NOMO-1 treated with DMSO at 0.1 percent for 48 hours (cell line): ENCODE measurements around the gene CACNA1E.
"Not testable (repeated sequence)": the region's sequence is repeated elsewhere in the genome, so short reads cannot be mapped to it uniquely, and the experiment has no call there.

Experiments used
- DNase-seq: peaks from one replicate; lab custom pipeline; 2025; ENCODE audit not compliant: unreplicated experiment; lab: John Stamatoyannopoulos, UW

The CACNA1E gene

GRCh38 chr1:181514298-181515290 is 31.3 kb downstream of the CACNA1E start:
- peak; percentile 34 for DNase-seq

GRCh38 chr1:181516706-181517105 is 33.4 kb downstream of the CACNA1E start:
- DNase-seq, result no peak

DNA sequence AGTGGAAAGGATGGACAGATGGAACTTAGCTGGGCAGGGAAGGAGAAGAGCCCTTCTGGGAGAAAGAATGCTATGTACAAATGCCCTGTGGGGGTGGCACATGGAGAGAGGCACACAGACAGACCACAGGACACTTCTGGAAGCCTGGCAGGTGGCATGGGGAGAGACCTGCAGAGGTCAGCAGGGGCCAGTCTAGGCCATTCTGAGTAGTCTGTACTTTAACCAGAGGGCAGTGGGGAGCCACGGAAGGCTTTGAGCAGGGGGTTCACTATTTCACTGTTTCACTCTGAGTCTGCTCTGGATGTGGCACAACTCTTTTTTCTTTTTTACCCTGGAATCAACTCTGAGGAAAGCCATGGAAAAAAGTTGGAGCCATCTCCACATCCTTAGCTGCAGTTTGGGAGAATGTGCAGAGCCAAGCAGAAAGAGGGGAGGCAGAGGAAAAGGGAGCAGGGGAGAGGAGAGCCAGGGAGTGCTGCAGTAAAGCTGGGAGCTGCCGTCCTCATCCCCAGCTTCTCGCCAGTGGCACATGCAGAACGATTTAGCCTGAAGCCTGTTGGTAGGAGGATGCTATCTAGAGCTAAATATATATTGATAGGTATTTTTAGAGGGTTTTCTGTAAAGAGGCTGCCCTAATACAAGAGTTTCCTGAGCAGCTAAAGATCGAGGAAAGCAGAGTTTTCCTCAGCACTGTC is 34.0 kb downstream of the CACNA1E start:
- no peak for DNase-seq

DNA sequence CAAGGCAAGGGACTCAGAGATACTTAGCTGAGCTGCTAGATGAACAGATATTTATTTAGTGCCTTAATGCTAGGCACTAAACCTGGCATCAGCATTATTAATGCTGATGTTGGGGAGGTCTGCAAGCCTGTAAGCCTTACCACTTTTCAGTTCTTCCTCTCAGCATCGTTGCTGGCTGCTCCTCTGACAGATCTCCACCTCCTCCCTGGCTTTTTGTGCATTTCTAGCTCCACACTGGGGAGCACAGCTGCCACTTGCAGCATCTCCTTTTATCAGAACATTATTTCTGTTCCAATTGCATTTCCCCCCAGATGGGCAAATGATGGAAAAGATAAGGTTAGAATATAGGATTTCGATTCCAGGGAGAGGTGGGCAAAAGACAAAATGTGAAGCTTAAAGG is 34.8 kb downstream of the CACNA1E start:
- DNase-seq, result no peak

GRCh38 chr1:181522864-181523263 is 39.5 kb downstream of the CACNA1E start:
- no peak for DNase-seq

DNA sequence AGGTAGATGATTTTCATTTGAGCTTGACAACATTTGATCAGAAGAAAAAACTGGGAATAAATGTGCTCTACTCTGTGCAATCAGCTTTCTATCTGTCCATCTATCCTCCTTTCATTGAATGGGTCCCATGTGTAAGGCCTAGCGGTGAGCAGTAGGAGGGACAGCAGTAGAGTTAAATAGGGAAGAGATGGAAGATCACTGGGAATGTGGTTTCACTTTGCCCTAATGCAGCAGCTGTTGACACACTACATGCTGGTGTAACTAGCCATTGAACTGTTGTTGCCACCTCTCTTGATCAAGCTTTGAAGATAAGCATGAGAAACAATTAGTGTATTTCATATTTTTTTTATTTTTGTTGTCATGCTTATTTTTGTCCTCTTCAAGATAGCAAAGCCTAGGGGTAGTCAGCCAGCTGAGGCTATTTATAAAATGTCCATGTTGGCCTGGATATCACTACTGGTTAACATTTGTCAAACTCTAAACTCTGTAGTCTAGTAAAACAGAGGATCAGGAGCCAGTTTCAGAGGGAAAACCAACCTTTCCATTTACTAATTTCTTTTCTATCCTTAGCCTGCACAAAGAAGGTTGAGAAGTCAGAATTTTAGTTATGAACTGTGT is 41.9 kb downstream of the CACNA1E start:
- no peak for DNase-seq

DNA sequence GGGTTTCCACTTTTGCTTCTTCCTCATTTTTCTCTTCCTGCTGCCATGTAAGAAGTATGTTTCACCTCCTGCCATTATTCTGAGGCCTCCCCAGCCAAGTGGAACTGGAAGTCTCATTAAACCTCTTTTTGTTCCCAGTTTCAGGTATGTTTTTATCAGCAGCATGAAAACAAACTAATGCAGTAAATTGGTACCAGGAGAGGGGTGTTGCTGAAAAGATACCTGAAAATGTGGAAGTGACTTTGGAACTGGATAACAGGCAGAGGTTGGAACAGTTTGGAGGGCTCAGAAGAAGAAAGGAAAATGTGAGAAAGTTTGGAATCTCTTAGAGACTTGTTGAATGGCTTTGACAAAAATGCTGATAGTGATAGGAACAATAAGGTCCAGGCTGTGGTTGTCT is 44.9 kb downstream of the CACNA1E start:
- DNase-seq, result not testable (repeated sequence)

- no peak for DNase-seq
Observed at GRCh38 chr1:181531441-181531840, 48.1 kb downstream of the CACNA1E start.

DNA sequence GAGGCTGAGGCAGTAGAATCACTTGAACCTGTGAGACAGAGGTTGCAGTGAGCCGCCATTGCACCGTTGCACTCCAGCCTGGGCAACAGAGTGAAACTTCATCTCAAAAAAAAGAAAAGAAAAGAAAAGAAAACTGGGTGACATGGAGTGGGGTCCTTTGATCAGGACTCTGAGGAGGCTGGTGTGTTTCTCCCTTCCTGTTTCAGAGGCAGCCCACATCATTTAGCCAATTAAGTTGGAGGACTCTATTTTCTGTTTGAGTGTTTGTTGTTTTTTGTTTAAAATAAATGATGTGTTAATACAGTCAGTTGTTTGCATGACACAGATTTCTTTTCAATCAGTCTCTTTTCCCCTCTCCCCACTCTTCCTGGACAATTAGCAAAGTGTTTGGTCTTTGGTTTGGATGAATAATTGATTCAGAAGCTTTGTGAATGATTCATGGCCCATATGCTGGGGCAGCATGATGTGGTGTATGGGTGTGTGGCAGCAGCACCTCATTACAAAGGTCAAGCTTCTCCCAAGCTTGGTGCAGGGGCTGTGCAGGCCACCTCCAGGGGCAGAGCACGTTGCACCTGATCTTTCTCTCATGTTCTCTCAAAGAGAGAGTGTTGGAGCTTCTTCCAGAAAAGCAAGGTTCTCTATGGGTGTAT is 48.8 kb downstream of the CACNA1E start:
- no peak for DNase-seq

- DNase-seq, result no peak
Observed at GRCh38 chr1:181538836-181539235, 55.5 kb downstream of the CACNA1E start.

DNA sequence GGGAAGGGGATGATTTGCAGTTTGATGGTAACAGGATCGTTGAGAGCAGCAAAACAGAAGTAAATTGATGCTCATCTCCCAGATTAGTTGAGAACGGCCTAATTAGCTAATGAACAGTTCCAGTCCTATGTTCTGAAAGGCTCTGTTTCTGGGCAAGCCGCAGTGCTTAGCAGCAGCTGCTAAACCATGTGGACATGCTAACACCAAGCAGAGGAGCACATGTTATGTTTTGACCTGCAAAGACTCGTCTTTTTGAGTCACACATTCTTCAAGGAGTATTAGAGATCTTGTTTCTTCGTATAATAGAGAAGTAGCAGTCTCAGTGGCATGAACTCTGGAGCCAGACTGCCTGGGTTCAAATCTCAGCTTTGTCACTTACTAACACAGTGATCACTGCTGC is 58.1 kb downstream of the CACNA1E start:
- no peak for DNase-seq

DNA sequence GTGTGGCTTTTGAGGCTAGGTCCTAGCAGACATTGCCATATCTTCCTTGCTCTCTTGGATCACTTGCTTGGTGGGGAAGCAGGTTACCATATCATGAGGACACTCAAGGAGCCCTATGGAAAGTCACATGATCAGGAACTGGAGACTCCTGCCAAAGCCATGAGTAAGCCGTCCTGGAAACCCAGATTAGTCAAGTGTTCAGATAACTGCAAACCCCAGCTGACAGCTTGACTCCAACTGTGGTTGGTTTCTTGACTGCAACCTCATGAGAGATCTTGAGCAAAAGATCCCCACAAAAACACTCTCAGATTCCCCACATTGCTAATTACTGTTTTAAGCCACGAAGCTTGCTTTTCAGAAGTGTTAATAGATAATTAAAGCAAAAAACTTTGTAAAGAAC is 58.6 kb downstream of the CACNA1E start:
- DNase-seq, result no peak

DNA sequence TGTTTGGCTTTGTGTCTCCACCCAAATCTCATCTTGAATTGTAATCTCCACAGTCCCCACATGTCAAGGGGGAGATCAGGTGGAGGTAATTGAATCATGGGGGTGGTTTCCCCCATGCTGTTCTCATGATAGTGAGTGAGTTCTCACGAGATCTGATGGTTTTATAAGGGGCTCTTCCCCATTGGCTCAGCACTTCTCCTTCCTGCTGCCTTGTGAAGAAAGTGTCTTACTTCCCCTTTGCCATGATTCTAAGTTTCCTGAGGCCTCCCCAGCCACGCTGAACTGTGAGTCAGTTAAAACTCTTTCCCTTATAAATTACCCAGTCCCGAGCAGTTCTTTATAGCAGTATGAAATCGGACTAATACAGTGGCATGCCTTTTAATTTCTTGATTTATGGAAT is 59.1 kb downstream of the CACNA1E start:
- peak; percentile 77 for DNase-seq

DNA sequence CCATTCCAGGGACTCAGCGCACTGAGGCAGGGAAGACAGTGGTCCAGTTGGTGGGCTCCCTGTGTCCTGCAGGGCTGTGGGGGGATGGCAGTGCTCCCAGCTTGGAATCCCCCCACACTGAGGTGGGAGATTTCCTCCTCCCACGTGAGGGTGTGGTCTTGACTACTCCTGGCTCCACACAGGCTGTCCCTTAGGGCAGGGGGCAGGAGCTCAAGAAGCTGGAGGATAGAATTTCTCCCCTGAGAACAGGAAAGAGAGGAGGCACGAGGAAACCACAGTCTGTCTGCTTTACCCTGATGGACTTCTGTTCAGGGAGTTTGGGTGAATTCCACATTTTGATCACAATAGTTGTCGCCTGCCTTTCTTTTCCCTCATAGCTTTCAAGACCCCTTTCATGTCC is 62.1 kb downstream of the CACNA1E start:
- DNase-seq, result no peak

DNA sequence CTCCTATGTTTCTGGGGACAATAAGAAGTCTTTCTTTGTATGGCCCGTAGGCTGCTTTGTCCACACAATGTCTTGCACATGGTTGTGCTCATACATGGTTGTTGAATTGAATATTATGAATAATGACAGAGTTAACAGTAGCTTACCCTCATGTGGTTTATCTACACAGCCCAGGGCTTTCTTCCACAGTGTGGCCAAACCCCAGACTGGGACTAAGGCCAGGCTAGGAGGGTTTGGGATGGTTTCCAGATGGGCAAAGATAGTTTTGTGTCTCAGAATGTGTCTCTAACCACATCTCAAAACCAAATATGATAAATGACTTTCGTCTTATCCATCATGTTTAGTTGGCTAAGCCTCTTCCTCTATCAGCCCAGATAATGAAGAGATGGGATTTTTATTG is 65.2 kb downstream of the CACNA1E start:
- no peak for DNase-seq

GRCh38 chr1:181551249-181551648 is 67.9 kb downstream of the CACNA1E start:
- no peak for DNase-seq

- no peak for DNase-seq
Observed at GRCh38 chr1:181551754-181552153, 68.4 kb downstream of the CACNA1E start.

DNA sequence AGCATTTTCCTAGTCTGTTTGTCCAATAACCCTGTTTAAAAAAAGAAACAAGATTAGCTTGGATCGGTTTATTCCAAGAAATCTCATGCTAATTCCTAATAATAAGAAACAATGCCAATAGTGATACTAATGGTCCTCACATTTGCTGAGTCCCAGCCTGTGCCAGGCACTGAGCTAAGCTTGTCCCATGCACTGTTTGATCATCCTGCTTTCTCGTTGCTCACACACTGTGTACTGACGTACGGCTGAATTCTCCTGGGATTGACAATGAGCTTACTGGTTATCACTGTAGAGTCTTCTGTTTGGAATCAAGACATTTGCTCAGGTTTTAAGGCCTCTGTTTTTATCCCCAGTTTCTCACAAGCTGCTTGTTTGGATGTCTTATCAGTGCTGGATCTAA is 71.1 kb downstream of the CACNA1E start:
- DNase-seq, result no peak

DNA sequence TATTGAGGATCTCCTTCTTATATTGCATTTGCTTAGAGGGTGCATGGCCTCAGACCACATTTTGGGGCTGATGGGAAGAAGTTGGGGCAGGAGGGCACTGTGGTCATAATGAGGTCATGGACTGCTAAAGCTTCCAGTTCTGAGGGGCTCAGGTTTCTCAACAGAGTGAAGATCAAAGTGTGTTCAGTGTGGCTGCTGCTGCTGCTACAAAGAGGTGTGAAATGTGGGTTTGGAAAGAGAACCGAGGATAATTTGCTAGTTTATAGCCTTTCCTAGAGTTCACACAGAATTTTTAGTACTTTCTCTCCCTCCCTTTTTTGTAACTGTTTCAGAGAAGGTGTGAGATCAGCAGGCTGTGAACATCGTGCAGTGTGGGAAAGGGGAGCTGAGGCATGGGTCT is 73.3 kb downstream of the CACNA1E start:
- DNase-seq, result no peak

DNA sequence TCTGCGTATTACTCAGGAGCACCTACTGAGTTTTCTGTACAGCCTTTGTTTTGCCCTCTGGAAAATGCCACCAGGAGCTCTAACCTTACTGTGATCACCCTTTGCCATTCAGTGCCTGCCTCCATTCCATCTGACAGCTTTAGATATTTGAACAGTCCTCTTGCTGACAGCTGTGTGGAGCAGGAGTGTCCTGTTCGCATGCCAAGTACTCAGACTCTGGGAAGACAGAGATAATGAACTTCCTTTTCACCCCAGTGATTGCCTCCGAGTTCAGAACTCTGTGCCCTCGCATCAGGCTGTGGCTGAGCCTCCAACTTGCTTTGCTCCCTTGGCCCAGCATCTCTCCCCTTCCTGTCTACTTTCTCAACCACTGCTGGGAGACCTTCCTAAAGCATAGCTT is 74.0 kb downstream of the CACNA1E start:
- no peak for DNase-seq

DNA sequence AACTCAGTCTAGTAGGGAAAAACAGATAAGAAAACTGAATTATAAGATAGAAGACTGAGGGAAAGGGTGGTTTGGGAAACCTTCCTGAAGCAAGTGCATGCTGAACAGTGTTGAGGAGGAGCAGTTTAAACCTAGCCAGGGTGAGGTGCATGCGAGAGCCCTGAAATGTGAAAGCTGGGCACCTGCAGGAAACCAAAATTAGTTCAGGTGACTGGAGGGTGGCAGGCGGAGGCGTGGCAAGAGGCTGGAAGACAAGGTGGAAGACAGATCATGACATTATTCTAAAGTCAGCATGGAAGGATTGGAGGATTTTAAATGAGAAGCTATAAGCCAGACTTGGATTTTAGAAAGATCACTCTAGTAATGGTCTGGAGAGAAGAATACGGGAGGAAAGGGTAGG is 75.1 kb downstream of the CACNA1E start:
- no peak for DNase-seq
